GM21390 (cell line): ENCODE measurements around the gene SLITRK5.

Experiments used
- ATAC-seq: cut with Tn5 transposase; IDR thresholded peaks from one replicate; pipeline ENCODE4 v1.9.1; 2021; ENCODE audit not compliant: unreplicated experiment

Gene SLITRK5, protein sequence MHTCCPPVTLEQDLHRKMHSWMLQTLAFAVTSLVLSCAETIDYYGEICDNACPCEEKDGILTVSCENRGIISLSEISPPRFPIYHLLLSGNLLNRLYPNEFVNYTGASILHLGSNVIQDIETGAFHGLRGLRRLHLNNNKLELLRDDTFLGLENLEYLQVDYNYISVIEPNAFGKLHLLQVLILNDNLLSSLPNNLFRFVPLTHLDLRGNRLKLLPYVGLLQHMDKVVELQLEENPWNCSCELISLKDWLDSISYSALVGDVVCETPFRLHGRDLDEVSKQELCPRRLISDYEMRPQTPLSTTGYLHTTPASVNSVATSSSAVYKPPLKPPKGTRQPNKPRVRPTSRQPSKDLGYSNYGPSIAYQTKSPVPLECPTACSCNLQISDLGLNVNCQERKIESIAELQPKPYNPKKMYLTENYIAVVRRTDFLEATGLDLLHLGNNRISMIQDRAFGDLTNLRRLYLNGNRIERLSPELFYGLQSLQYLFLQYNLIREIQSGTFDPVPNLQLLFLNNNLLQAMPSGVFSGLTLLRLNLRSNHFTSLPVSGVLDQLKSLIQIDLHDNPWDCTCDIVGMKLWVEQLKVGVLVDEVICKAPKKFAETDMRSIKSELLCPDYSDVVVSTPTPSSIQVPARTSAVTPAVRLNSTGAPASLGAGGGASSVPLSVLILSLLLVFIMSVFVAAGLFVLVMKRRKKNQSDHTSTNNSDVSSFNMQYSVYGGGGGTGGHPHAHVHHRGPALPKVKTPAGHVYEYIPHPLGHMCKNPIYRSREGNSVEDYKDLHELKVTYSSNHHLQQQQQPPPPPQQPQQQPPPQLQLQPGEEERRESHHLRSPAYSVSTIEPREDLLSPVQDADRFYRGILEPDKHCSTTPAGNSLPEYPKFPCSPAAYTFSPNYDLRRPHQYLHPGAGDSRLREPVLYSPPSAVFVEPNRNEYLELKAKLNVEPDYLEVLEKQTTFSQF

DNA sequence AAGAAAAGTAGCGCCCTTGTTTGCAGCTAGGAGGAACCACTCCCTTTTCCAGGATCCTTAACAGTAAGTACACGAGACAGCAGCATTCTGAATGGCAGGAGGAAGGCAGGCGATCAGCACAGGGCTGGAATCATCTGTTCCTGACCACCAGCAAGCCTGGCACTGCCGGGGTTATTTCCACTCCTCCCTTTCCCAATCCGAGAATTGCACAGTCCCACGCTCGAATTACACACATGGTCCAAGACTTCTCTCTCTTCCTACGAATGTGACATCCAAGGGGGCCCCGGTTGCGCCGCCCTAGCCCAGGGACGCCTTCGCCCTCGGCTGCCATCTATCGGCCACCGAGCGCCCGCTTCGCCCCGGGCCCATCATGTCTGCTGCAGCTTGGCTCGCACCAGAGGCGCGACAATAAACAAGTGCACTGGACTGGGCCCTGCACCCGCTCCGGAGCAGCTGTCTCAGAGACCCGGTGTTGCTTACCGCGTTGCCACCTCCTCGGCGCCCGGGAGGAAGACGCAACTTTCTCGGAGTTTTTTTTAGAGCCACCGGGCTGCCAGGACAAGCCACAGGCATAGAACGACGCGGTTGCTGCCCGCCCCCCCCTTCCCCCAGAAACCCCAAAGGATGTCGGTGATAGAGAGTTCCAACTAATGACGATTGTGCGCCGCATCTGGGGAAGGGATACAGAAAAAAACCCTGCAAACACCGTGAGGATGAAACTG lies at the start of gene SLITRK5:
Gene SLITRK5 (plus strand): TSS at position 341 of the 722 bp plus-strand sequence. CDS start 4,018 bp downstream, outside the sequence.
- peak; percentile 99 for ATAC-seq

GRCh38 chr13:87622971-87623370 lies 48.2 kb upstream of the SLITRK5 start:
- no peak for ATAC-seq

DNA sequence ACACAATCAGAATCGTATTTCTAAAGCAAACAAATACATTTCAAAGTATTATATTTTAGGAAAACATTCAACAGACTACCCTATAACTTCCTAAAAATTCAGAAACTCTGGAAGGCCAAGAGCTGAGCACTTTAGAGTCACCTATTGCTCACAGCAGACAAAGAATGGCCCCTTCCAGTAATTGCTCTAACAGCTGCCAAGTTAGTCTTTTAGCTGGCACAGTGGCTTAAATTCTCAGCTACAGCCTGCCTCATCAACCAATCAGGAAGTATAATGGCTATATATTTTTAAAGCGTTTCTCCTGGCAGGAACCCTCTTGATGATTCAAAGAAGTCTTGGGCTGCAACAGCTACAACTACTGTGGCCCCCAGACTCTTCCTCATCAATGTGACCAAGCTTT lies 14.9 kb upstream of the SLITRK5 start:
- ATAC-seq, result no peak

- no peak for ATAC-seq
Measured at GRCh38 chr13:87661471-87661870, 9.7 kb upstream of the SLITRK5 start.

- no peak for ATAC-seq
Measured at GRCh38 chr13:87666831-87667230, 4.3 kb upstream of the SLITRK5 start.

DNA sequence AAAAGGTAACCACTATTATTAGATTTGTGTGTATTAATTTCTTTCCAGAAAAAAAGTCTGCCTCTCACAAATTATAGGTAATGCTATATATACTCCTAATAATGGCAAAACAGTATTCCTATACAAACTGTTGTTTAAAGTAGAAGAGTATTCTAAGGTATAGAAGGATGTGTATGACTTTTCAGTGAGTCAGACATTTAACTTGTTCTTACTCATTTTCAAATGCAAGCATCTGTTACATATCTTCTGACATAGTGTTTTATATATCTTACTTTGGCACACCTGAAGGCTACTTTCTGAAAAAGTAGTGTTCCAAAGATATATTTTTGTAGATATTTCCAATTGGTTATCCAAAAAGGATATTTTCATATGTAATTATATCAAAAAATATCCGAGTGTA lies 3.5 kb upstream of the SLITRK5 start:
- ATAC-seq, result no peak

- peak; percentile 35 for ATAC-seq
Measured at GRCh38 chr13:87669379-87669978, 1.7 kb upstream of the SLITRK5 start.

DNA sequence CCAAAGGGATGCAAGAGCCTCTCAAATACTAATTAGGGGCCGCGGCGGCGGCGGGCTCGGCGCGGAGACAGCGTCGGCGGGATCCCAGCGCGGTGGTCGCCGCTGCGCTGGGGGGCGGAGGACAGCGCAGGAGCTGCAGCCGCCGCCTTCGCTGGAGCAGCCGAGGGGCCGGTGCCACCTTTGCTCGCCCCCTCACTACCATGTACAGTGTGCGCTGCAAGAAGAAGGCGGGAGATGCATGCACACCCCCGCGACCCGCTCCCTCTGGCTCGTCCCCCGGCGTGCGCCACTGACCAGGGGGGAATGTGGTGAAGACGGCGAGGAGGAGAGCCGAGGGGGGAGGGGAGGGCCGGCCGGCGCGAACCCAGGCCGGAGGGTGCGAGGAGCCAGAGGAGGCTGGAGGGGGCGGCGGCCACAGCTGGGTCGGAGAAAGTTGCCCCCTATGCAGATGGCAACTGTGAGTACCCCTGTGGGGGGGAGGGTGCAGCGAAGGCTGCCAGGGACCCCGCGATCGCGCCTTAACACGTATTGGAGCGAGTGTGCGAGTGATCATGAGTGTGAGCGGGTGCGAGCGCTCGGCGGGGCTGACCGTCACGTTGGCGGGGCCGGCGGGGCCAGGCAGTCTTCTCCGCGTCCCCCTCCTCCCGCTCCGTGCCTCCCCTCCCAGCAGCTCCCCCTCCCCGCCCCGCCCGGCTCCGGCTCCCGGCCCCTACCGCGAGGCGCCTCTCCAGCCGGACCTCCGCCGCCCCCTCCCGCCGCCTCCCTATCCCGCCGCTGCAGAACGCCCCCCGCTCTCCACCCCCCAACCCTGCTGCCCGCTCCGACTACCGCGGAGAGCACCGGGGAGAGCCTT lies 808 bp downstream of the SLITRK5 start:
- no peak for ATAC-seq

DNA sequence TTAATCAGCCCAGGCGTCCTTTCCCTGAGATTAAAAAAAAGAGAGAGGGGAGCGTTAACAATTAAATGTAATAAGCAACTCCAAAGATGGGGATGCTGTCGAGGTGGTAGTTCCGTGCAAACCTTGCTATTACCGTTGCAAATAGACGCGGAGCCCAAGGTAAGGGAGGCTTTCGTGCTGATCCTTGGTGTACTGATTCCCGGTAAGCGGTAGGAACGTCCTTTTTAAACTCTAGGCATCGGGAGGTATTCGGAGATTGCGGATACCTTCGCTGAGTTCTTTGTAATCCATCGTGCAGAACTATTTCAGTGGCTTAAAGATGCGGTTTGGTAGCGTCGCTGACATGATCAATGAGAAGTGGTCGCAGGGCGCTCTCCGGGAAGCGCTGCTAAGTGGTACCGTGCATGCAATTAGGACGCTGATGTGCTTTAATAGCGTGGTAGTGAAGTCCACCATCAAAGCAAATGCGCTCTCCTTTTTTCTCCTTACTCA lies 3.1 kb downstream of the SLITRK5 start:
- no peak for ATAC-seq

- no peak for ATAC-seq
Measured at GRCh38 chr13:87675851-87676250, 4.7 kb downstream of the SLITRK5 start.

DNA sequence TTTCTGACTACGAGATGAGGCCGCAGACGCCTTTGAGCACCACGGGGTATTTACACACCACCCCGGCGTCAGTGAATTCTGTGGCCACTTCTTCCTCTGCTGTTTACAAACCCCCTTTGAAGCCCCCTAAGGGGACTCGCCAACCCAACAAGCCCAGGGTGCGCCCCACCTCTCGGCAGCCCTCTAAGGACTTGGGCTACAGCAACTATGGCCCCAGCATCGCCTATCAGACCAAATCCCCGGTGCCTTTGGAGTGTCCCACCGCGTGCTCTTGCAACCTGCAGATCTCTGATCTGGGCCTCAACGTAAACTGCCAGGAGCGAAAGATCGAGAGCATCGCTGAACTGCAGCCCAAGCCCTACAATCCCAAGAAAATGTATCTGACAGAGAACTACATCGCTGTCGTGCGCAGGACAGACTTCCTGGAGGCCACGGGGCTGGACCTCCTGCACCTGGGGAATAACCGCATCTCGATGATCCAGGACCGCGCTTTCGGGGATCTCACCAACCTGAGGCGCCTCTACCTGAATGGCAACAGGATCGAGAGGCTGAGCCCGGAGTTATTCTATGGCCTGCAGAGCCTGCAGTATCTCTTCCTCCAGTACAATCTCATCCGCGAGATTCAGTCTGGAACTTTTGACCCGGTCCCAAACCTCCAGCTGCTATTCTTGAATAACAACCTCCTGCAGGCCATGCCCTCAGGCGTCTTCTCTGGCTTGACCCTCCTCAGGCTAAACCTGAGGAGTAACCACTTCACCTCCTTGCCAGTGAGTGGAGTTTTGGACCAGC lies 5.3 kb downstream of the SLITRK5 start:
- ATAC-seq, result no peak

GRCh38 chr13:87677043-87677495 lies 5.9 kb downstream of the SLITRK5 start:
- no peak for ATAC-seq

DNA sequence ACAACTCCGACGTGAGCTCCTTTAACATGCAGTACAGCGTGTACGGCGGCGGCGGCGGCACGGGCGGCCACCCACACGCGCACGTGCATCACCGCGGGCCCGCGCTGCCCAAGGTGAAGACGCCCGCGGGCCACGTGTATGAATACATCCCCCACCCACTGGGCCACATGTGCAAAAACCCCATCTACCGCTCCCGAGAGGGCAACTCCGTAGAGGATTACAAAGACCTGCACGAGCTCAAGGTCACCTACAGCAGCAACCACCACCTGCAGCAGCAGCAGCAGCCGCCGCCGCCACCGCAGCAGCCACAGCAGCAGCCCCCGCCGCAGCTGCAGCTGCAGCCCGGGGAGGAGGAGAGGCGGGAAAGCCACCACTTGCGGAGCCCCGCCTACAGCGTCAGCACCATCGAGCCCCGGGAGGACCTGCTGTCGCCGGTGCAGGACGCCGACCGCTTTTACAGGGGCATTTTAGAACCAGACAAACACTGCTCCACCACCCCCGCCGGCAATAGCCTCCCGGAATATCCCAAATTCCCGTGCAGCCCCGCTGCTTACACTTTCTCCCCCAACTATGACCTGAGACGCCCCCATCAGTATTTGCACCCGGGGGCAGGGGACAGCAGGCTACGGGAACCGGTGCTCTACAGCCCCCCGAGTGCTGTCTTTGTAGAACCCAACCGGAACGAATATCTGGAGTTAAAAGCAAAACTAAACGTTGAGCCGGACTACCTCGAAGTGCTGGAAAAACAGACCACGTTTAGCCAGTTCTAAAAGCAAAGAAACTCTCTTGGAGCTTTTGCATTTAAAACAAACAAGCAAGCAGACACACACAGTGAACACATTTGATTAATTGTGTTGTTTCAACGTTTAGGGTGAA lies 6.6 kb downstream of the SLITRK5 start:
- no peak for ATAC-seq

GRCh38 chr13:87678372-87678752 lies 7.2 kb downstream of the SLITRK5 start:
- ATAC-seq, result no peak

- no peak for ATAC-seq
Measured at GRCh38 chr13:87680298-87680697, 9.1 kb downstream of the SLITRK5 start.

GRCh38 chr13:87684850-87685742 lies 13.9 kb downstream of the SLITRK5 start:
- no peak for ATAC-seq

- no peak for ATAC-seq
Measured at GRCh38 chr13:87696458-87696857, 25.3 kb downstream of the SLITRK5 start.
